GM21786 (cell line): ENCODE measurements around the gene UVRAG.
A peak's percentile ranks its signal among the peaks of the same experiment; 100 is the strongest.

Source experiments
- ATAC-seq: cut with Tn5 transposase; IDR thresholded peaks from one replicate; pipeline ENCODE4 v1.9.1; 2021; ENCODE audit not compliant: unreplicated experiment

UVRAG gene

DNA sequence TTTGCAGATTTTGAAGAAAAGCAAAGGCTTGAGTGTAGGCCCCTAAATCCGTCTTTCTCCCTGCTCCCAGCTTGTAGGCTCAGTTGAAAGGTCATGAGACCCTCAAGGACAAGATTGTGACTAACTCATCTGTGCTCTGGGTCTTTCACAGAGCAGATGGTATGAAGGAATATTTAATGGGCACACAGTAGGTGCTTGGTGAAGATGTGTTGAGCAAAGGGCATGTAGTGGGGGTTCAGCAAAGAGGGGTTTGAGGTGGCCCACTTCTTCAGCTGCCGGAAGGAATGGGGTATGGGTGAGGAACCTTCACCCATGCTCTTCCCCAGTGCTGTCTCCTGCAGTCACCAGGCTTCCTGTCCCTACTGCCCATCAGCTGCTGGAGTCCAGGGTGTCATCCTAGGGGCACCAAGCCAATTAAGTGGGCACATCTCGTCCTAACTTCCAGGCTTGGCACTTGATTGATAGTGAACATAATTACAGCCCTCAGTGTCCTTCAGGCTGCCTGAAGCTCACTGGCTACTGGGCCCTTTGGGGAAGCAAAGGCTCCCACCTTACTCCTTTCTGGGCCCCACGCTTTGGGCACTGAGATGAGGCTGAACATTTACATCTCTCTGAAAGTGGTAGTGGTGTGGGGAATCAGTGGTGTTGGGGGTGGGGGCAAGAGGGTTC, 31.5 kb upstream of the UVRAG start:
- no peak for ATAC-seq

DNA sequence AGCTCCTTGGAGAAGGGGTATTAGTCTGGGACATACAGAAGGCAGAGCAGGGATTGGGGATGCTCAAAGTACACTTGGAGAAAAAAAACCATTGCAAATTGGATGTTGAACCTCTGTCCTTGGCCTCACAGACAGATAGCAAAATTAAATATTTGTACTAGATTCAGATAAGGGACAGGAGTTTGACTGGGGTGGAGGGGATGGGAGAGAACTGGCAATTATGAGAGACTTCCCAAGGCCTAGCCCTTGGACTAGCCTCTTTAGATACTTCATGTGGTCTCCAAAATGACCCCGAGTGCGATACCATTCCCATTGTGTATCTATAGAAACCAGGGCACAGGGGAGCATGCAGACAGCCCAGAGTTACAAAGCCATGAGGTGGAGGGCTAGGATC, 30.9 kb upstream of the UVRAG start:
- no peak for ATAC-seq

DNA sequence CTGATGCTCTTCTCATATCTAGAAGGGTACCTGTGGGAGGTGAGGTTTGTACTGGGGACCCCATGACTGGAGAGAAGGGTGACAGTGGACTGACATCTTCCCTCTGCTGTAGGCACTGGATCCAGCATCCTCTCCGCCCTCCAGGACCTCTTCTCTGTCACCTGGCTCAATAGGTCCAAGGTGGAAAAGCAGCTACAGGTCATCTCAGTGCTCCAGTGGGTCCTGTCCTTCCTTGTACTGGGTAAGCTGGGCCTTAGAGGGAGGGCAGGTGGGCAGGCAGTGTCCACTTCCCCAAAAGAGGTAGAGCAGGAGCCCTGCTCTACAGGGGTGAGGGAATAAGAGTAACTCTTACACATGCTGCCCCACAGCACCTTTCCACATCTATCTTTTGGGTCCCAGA, 30.5 kb upstream of the UVRAG start:
- no peak for ATAC-seq

DNA sequence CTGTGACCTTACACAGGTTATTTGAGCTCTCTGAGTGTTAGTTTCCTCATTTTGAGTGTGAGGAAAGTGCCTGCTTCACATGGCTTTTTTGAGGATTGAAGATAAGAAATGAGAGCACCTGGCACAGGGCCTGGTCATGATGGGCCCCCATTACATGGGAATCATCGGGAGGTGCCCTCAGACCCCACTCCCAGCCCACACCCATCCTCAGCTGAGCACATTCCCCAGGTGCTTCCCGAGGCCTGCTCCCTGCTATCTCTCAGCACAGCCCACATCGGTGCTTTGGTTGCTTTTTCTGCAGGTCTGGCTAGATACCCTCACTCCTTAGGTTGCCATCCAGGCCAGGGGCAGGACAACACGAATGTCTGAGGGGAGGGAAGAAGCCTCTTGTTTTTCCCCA, 29.8 kb upstream of the UVRAG start:
- no peak for ATAC-seq

DNA sequence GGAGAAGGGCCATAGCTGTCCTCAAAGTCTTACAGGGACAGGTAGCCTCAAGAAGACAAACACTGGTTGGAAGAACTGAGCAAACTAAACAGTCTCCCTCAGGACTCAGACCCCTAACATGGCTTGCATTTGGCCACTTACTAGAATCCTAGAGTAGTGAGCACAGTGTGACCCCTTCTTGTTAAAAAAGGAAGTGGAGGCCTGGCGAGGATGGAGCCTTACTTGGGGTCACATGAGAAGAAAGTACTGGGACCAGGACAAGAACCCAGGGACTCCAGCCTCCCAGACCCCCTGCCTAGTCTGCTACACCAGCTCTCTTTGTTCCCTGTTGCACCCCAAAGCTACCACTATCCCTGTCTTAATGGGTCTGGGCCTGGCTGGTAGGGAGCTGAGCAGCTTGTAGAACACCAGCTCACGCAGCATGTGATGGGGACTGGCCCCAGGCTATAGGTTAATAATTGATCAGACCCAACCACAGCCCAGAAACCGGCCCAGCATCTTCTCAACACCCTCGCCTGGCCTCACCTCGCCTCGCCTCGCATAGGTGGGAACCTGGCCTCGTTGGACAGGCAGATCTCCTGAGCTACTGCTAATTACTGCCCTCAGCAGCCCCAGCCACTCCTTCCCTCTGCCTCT, 28.8 kb upstream of the UVRAG start:
- peak; percentile 85 for ATAC-seq

DNA sequence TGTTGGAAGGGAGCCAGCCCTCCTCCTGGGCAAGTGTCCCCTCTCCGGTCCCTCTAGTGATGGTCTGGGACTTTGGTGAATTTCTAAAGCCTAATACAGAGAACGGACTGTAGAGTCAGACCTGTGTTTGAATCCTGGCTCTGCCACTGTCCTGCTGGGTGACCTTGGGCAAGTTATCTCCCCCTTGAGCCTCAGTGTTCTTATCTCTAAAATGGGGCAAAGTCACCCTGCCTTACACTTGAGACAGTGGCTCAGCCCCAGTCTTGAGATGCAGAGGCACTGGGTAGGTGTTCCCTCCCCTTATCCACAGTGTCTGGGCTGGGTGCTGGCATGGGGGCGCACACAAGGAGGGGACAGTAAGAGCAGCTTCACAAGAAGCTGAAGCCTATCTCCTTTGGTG, 25.5 kb upstream of the UVRAG start:
- no peak for ATAC-seq

DNA sequence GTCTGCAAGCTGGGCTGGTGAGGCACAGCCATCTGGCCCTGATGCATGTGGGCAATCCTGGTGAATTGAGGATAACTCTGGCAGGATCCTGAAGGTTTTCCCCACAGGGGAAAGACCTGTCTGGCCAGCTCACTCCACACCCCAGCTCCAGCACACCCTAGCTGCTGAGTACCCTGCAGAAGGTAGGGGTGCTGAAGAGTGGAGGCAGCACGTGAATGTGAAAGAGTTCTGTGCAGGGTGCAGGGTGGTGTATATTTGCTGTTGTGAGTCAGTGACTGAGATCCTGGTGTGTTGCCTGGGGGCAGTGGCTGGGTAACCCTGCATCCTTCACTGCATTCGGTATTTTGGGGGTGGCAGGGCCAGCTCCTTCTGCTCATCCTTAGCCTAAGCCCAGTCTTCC, 24.0 kb upstream of the UVRAG start:
- ATAC-seq: no peak

DNA sequence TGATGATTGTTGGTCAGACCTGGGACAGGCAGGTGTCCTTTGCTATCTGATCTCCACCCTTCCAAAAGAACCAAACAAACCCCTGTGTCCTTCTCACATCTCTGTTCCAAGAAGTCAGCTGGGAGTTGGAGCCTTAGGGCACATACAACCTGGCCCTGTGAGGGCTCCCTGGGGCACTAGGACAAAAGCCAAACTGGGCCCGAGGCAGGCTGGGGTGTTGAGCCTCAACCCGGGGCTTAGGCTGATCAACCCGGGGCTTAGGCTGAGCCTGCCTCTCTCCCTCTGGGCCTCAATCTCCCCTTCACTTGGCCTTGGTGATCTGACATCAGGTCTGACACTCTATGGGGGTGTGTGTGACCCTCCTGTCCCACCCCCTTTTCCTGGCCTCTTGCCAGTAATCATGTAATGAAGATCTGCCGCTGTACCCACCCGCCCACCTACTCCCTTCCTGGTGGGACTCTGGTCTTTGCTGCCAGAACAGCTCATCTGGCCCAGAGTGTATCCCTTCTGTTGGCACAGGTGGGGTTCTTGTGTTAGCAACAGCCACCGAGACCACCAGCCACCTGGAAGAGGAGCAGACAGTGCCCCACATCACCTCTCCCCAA, 22.8 kb upstream of the UVRAG start:
- ATAC-seq: no peak

DNA sequence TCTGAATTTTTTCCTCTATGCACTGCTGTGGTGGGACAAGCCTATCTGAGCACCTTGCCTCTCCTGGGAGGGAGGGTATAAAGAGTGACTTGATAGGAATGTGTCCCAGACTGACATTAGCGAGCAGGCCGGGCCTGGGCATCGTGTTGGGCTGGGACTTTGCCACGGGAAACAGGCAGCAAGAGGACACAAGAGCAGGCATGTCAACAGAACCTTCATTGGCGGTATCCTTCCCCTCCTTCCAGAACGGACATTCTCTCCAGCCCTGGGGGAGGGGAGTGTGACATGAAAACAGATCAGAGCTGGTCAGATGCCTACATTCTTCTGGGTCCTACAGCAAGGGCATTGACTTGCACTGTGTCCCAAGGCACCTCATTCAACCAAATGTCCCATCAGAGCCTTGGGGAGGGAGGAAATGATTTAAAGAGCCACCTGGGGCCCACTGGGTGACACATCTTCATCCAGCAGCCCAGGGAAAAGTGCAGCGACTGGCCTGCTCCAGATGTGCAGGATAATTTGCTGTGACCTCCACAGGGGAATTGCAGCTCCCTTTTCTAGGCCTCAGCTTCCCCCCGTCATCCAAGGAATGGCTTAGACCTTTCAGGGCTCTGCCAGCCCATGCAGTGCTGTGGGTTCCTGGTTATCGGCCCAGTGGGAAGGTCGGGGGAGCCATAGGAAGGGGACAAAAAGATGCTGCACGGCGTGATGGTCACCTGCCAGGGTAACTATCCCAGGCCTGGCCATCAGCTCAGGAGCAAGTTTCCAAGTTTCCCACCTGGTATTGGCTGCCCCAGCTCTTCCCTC, 21.8 kb upstream of the UVRAG start:
- ATAC-seq: no peak

DNA sequence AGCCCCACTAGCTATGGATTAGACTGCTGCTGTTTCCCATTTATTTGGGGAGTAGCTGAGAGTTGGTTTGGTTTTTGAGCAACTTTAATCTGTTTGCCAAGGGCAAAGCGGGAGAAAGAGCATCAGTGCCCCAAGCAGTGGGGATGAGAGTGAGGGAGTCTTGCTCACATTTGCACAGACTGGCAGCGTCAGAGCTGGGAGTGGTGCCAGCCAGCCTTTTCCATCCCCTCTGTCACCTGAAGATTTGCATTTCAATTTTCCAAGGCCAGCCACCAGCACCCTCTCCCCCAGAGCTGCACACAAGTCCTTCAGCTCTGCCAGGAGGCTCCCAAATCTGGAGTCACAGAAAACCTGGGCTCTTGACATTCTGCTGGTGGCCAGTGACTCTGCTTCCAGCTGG, 21.0 kb upstream of the UVRAG start:
- no peak for ATAC-seq

DNA sequence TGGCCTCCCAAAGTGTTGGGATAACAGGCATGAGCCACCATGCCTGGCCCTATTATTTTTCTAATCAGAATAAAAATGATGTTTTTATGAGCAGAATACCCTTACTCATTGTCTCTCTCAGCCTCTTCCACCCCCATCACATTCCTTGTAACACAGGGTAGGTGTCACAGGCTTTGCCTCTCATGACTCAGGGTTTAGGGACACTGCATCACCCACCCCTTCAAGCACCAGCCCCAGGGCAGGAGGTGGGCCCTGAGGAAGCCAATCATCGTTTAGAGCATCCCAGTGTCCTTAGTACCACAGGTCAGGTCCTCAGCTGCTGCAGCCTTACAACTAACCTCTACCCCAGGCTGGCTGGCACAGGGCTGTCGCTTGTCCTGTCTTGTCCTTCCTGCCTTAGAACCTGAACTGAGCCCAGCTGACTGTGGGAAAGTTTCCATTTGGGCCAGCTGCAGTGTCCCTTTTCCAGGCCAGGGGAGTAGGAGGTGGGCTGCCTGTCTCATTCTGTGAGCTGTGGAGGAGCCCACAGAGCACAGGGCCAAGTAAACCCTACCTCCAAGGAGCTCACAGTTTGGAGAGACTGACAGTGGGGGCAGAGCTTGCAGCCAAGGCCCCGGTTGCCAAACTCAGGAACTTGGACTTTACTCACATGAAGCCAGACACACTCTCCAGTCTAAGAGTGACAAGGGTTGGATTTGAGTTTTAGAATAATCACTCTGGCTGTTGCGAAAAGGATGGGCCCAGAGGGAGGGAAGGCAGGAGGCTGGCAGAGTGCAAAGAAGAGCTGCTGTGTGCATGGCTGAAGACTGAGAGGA, 19.5 kb upstream of the UVRAG start:
- no peak for ATAC-seq

DNA sequence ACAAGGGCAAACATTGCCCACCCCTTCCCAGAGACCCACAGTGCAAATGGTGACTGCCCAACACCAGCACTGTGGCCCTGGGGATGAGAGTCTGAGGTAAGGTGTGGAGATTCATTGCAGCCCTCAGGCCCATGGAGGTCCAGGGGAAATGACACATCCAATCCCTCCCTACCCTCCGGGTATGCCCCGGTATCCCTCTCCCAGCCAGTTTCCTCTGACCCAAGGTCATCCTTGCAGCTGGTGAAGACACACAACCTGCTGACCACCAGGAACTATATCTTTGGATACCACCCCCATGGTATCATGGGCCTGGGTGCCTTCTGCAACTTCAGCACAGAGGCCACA, 18.9 kb upstream of the UVRAG start:
- ATAC-seq: no peak

DNA sequence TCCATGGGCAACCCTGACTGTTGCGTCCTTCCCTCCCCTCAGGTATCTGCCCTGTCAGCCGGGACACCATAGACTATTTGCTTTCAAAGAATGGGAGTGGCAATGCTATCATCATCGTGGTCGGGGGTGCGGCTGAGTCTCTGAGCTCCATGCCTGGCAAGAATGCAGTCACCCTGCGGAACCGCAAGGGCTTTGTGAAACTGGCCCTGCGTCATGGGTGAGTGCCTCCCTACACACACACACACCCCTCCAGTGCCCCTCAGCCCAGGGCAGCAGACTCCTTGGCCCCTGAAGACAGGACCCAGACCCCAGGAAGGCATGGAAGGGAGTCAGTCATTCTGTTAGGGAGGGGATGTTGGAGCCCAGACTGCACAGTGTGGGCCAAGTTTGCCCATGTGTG, 17.9 kb upstream of the UVRAG start:
- ATAC-seq: no peak

DNA sequence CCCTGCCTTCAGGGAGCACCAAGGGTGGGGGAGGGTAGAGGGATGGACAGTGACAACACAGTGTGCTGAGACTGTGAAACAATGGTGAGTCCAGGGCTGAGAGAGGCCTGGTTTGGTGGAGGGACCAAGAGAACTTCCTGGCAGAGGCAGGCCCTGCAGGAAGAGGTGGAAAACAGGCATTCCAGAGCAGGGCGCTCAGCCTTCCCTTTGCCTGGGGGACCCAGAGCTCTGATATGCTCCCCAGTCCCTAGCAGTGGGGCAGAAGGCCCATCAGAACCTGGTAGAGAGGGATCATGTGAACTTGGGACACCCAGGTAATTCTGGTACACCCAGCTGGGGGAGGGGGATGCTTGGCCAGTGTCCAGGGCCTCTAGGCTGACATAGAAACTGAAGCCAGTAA, 17.2 kb upstream of the UVRAG start:
- ATAC-seq: no peak

DNA sequence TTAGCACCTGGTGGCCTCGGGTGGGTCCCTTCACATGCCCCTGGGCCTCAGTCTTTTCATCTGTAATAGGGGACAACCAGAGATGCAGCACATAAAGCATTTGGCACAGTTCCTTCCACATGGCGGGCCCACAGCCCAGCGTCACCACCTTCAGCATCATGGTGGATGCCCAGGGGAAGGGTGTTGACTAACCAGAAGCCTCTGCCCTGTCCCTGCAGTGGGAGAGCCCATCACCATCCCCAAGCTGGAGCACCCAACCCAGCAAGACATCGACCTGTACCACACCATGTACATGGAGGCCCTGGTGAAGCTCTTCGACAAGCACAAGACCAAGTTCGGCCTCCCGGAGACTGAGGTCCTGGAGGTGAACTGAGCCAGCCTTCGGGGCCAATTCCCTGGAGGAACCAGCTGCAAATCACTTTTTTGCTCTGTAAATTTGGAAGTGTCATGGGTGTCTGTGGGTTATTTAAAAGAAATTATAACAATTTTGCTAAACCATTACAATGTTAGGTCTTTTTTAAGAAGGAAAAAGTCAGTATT, 14.8 kb upstream of the UVRAG start:
- ATAC-seq: no peak

DNA sequence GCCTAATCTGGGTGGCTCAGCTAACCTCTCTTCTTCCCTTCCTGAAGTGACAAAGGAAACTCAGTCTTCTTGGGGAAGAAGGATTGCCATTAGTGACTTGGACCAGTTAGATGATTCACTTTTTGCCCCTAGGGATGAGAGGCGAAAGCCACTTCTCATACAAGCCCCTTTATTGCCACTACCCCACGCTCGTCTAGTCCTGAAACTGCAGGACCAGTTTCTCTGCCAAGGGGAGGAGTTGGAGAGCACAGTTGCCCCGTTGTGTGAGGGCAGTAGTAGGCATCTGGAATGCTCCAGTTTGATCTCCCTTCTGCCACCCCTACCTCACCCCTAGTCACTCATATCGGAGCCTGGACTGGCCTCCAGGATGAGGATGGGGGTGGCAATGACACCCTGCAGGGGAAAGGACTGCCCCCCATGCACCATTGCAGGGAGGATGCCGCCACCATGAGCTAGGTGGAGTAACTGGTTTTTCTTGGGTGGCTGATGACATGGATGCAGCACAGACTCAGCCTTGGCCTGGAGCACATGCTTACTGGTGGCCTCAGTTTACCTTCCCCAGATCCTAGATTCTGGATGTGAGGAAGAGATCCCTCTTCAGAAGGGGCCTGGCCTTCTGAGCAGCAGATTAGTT, 14.2 kb upstream of the UVRAG start:
- ATAC-seq: no peak

DNA sequence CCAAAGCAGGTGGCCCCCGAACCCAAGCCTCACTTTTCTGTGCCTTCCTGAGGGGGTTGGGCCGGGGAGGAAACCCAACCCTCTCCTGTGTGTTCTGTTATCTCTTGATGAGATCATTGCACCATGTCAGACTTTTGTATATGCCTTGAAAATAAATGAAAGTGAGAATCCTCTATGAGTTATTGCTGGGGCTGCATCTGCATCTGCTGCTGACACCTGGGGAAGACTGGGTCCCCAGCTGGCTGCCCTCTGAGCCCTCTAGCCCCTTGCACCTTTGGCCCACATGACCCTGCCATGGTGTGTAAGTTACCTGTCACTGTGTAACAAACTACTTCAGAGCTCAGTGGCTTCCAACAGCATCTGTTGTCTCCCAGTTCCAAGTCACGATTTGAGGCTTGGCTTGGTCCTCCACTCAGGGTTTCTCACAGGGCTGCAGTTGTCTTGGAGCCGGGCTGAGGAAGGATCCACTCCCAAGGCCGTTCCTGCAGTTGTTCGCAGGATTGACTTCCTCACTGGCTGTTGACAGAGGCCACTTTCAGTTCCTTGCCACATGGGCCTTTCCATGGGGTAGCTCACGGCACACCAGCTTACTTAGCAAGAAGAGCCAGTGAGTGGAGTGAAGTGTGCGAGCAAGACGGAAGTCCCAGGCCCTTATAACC, 13.5 kb upstream of the UVRAG start:
- ATAC-seq: no peak

DNA sequence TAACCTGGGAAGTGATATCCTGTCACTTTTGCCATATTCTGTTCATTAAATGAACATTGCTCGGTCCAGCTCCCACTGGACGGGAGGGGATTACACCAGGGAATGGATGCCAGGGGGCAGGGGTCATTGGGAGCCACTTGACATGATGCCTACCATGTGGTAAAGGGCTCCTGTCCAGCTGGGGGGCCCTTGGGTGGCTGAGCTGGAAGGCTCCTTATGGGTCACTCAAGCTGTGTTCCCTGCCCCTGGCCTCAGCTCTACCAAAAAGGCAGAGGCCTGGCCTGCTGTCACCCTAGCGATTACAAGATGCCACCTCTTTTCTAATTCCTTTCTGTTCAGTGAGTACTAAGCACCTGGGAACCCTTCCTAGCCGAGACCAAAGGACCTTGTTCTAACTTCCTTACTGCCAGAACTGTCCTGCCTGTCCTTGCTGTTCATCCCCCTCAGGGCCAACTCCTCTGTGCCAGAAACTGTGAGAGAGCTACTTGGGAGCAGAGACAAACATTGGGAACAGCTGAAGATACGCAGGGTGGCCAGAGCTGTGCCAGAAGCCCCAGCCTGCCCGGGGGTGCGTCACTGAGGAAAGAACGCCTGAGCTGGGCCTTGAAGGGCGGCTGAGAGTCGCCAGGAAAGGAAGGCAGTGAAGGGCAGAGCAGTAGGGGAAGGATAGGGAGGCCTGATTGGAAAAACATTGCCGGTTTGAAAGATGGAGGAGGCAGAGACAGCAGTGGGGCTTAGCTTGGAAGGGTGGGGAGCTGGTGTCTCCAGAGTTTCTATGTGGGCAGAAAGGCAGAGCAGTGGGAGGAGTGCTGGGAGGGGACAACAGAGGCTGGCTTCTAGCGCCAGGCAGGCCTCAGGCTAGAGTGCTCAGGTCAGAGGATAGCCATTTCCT, 12.7 kb upstream of the UVRAG start:
- no peak for ATAC-seq
